ENCODE data around the gene TTC39C.

DNA sequence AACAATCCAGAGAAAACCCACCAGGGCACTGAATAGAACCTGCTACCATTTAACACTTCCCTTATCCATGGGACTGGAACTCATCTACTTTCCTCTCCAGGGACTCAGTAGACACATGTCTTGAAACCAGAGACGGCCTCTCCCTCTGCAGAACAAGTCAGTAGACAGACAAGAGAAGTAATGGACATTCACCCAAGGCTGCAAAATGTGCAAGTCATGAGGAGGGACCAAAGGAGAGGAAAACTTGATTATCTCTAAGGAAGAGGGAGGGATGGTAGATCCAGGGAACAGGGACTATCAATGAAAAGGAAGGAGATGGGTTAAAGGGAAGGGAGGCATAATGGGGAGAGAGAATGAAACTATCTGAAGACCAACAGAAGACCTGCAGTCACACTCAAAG, 5.3 kb upstream of the TTC39C start:
- TF ChIP-seq, protein P1, sequence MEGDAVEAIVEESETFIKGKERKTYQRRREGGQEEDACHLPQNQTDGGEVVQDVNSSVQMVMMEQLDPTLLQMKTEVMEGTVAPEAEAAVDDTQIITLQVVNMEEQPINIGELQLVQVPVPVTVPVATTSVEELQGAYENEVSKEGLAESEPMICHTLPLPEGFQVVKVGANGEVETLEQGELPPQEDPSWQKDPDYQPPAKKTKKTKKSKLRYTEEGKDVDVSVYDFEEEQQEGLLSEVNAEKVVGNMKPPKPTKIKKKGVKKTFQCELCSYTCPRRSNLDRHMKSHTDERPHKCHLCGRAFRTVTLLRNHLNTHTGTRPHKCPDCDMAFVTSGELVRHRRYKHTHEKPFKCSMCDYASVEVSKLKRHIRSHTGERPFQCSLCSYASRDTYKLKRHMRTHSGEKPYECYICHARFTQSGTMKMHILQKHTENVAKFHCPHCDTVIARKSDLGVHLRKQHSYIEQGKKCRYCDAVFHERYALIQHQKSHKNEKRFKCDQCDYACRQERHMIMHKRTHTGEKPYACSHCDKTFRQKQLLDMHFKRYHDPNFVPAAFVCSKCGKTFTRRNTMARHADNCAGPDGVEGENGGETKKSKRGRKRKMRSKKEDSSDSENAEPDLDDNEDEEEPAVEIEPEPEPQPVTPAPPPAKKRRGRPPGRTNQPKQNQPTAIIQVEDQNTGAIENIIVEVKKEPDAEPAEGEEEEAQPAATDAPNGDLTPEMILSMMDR (IDR thresholded peaks at IDR 0.05; ENCODE audit: insufficient read depth, low read depth, low read length), result no peak
- TF ChIP-seq EZH2 (IDR thresholded peaks at IDR 0.05; ENCODE audit: insufficient read depth, low read length), result no peak

Data from astrocyte (in vitro differentiated cells and primary cell).